DND-41 (cell line): ENCODE data around the gene COLGALT1.

ENCODE experiments used
- ATAC-seq: fragments of 200-7000 bp; cut with Tn5 transposase; 3 replicates; pipeline ENCODE4 v1.9.1; 2021; ENCODE audit warnings: low read depth; ENCODE audit not compliant: insufficient read depth
- DNase-seq: peaks from one replicate; pipeline ENCODE4 v3.0.0-alpha.2; 2020
- H2AFZ ChIP-seq: 2 replicates; pipeline ENCODE4 v1.6.0; 2012; ENCODE audit warnings: low read depth, low read length
- H3K27ac ChIP-seq: 2 replicates; pipeline ENCODE4 v1.5.1; 2012; ENCODE audit warnings: low read length, inconsistent platforms
- H3K27me3 ChIP-seq: fragments of 200-600 bp; sonication (generic); 2 replicates; pipeline ENCODE4 v1.6.0; 2012; ENCODE audit warnings: low read length, mild to moderate bottlenecking, inconsistent platforms; ENCODE audit not compliant: insufficient read depth, poor library complexity
- H3K36me3 ChIP-seq: 2 replicates; pipeline ENCODE4 v1.5.1; 2012; ENCODE audit warnings: low read length, inconsistent platforms; ENCODE audit not compliant: insufficient read depth
- H3K4me1 ChIP-seq: 2 replicates; pipeline ENCODE4 v1.5.1; 2012; ENCODE audit warnings: mild to moderate bottlenecking, low read length; ENCODE audit not compliant: insufficient read depth
- H3K4me2 ChIP-seq: 2 replicates; pipeline ENCODE4 v1.6.0; 2012; ENCODE audit warnings: mild to moderate bottlenecking, moderate library complexity, low read length, inconsistent platforms; ENCODE audit not compliant: insufficient read depth
- H3K4me3 ChIP-seq, 2 experiments: fragments of 200-600 bp in 1 of 2; shearing (Covaris generic) in 1 of 2; 2 replicates each; pipeline ENCODE4 v1.5.1; 2012 to 2016; ENCODE audit warnings: inconsistent platforms in 2 of 2, low read length in 2 of 2, mild to moderate bottlenecking in 2 of 2, low read depth in 1 of 2, moderate library complexity in 1 of 2
- H3K79me2 ChIP-seq: 2 replicates; pipeline ENCODE4 v1.6.0; 2012; ENCODE audit warnings: low read length, inconsistent platforms; ENCODE audit not compliant: insufficient read depth
- H3K9ac ChIP-seq: 2 replicates; pipeline ENCODE4 v1.6.0; 2012; ENCODE audit warnings: low read depth, mild to moderate bottlenecking, inconsistent platforms, low read length, moderate library complexity
- H3K9me3 ChIP-seq: 2 replicates; pipeline ENCODE4 v1.5.1; 2012; ENCODE audit warnings: low read length, moderate library complexity, mild to moderate bottlenecking, inconsistent platforms; ENCODE audit not compliant: insufficient read depth, severe bottlenecking
- H4K20me1 ChIP-seq: 2 replicates; pipeline ENCODE4 v1.6.0; 2012; ENCODE audit warnings: low read length; ENCODE audit not compliant: insufficient read depth
- EZH2 ChIP-seq: IDR thresholded peaks from 3 replicates; pipeline ENCODE4 v1.6.1; 2012; ENCODE audit warnings: borderline replicate concordance, low read depth, mild to moderate bottlenecking, moderate library complexity, low read length, inconsistent platforms; ENCODE audit not compliant: severe bottlenecking
- TF ChIP-seq, protein P1 (sequence below): IDR thresholded peaks from 2 replicates; pipeline ENCODE4 v1.5.1; 2012; ENCODE audit warnings: borderline replicate concordance, low read length, moderate library complexity, mild to moderate bottlenecking; ENCODE audit not compliant: poor library complexity, severe bottlenecking; ENCODE audit errors: extremely low read depth

Gene COLGALT1

DNA sequence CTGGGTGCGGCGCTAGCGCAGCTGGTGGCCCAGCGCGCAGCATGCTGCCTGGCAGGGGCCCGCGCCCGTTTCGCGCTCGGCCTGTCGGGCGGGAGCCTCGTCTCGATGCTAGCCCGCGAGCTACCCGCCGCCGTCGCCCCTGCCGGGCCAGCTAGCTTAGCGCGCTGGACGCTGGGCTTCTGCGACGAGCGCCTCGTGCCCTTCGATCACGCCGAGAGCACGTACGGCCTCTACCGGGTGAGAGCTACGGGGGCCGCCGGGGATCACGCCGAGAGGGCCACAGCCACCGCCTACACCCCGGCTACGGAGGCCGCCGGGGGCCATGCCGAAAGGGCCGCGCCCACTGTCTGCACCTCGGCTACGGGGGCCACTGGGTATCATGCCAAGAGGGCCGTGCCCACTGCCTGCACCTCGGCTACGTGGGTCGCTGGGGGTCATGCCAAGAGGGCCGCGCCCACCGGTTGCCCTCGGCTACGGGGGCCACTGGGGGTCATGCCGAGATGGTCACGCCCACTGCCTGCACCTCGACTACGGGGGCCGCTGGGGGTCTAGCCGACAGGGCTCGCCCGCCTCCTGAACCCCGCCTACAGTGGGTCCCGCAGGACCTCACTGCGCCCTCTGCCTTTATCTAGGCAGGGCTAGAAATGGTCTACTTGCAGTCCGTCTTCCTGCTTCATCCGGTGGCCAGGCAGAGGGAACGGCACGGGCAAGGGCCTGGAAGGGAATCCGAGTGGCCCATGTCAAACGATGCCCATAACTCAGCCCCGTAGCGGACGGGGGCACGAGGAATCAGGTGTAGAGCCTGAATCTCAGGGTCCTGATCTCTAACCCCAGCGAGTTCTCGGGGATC lies 43.5 kb upstream of the COLGALT1 start:
- peaks cover 31% of the 10 kb centered on the region for H3K4me1 ChIP-seq
- H2AFZ ChIP-seq, result peak overlapping the region; percentile 97
- peaks cover 29% of the 10 kb centered on the region for H3K36me3 ChIP-seq
- H3K4me2 ChIP-seq, result peak overlapping the region; percentile 87
- peak; percentile 69 for ATAC-seq
- peak overlapping the region; percentile 100 for H3K9ac ChIP-seq
- H3K27me3 ChIP-seq, result no peaks in the 10 kb centered on the region
- H3K79me2 ChIP-seq, result peaks cover 70% of the 10 kb centered on the region
- DNase-seq, result peak; percentile 92
- peaks cover 11% of the 10 kb centered on the region for H4K20me1 ChIP-seq
- peak overlapping the region; percentile 33 to 95 for H3K4me3 ChIP-seq
- H3K27ac ChIP-seq, result peak overlapping the region; percentile 99
- no peaks in the 10 kb centered on the region for H3K9me3 ChIP-seq
- TF ChIP-seq, protein P1, sequence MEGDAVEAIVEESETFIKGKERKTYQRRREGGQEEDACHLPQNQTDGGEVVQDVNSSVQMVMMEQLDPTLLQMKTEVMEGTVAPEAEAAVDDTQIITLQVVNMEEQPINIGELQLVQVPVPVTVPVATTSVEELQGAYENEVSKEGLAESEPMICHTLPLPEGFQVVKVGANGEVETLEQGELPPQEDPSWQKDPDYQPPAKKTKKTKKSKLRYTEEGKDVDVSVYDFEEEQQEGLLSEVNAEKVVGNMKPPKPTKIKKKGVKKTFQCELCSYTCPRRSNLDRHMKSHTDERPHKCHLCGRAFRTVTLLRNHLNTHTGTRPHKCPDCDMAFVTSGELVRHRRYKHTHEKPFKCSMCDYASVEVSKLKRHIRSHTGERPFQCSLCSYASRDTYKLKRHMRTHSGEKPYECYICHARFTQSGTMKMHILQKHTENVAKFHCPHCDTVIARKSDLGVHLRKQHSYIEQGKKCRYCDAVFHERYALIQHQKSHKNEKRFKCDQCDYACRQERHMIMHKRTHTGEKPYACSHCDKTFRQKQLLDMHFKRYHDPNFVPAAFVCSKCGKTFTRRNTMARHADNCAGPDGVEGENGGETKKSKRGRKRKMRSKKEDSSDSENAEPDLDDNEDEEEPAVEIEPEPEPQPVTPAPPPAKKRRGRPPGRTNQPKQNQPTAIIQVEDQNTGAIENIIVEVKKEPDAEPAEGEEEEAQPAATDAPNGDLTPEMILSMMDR, result peak; percentile 51
- no peak for TF ChIP-seq EZH2

DNA sequence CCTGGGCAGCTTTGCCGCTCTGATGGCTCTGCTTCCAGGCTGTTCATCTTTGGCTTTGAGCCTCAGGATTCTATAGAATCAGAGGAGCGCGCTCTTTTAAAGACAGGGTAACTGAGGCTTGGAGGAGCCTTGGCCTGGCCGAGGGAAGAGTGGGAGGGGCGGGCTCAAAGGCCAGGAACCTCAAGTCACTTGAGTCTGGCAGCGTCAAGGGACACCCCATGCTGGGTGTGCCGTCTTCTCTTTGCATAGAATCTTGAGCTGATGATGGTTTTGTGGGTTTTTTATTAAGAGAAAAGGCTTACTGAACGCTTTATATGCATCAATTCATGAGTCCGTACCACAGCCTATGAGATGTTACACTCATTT lies 42.9 kb upstream of the COLGALT1 start:
- Histone ChIP-seq H3K4me3 (peak overlapping the region; percentile 33 to 95; a peak in 3 of 4 replicates), H3K9me3 (peaks cover 6% of the 10 kb centered on the region), H3K4me2 (peak overlapping the region; percentile 87), H3K9ac (peak overlapping the region; percentile 100), H3K36me3 (peaks cover 35% of the 10 kb centered on the region), H2AFZ (peak overlapping the region; percentile 97), H3K27me3 (no peaks in the 10 kb centered on the region), H3K79me2 (peaks cover 68% of the 10 kb centered on the region), H4K20me1 (peaks cover 11% of the 10 kb centered on the region), H3K4me1 (peaks cover 31% of the 10 kb centered on the region), H3K27ac (peak overlapping the region; percentile 99)
- DNase-seq (no peak), ATAC-seq (no peak)
- TF ChIP-seq, protein P1, result no peak
- TF ChIP-seq EZH2, result no peak

DNA sequence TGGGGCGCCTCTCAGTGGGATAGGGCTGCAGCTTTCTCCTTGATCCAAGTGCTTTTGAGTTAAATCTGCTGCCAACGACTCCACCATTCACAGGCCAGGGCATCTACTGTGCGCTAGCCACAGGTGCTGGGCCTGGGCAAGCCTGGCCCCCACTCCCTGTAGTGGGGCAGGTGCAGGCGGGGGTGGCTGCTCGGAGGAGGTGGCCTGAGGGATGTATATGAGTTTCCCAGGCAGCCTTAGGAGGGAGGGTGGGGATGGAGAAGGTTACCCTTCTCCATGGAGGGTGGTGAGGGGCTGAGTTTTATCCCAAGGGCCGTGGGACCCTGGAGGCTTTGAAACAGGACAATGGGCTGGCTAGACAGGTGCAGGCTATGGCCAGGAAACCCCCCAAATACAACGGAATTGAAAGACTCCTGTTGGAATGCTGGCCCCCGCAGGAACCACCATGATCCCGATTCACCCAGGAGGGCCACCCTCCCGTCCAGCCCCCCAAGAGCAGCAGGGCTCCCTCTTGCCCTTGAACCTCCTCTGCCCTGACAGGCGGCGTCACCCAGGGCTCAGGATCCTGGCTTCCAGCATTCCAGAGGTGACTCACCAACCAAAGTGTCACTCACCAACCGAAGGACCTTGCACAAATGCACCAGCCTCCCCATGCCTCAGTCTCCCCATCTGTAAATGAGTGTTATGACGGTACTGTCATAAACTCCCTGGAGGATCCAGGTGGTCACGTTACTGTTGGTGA lies 39.9 kb upstream of the COLGALT1 start:
- Histone ChIP-seq H4K20me1 (peaks cover 8% of the 10 kb centered on the region; the same call in 1 of the 2 replicates), H3K27ac (no peak overlapping the region), H3K4me1 (peaks cover 13% of the 10 kb centered on the region), H3K79me2 (peaks cover 38% of the 10 kb centered on the region), H3K9me3 (peaks cover 12% of the 10 kb centered on the region), H3K4me3 (no peak overlapping the region), H3K9ac (no peak overlapping the region), H2AFZ (no peak overlapping the region), H3K36me3 (peaks cover 51% of the 10 kb centered on the region), H3K4me2 (no peak overlapping the region), H3K27me3 (no peaks in the 10 kb centered on the region)
- TF ChIP-seq, protein P1, result no peak
- no peak for TF ChIP-seq EZH2
- DNase-seq, result no peak
- ATAC-seq, result no peak
